Cardiac muscle cell (in vitro differentiated cells and primary cell): ENCODE data around the gene STS. TPM values are rescaled to one million over a fixed set of nuclear protein-coding genes. Genes with fewer than 3 reads are reported as not detected.

Experiments used
- DNase-seq, 2 donors: peaks; one replicate each; pipeline versions ENCODE4 v3.0.0 to v3.0.0-alpha.2; 2010 to 2017; ENCODE audit warnings: low read depth in 1 of 2, low spot score in 1 of 2
- H3K27ac ChIP-seq: fragments of 200-600 bp; sonication (generic); 2 replicates; pipeline ENCODE4 v1.5.1; 2016
- H3K27me3 ChIP-seq: fragments of 200-600 bp; sonication (generic); 2 replicates; pipeline ENCODE4 v1.6.0; 2016; ENCODE audit warnings: control low read depth
- H3K36me3 ChIP-seq: fragments of 200-600 bp; sonication (generic); 2 replicates; pipeline ENCODE4 v1.5.1; 2016; ENCODE audit warnings: control low read depth
- H3K4me1 ChIP-seq: fragments of 200-600 bp; sonication (generic); 2 replicates; pipeline ENCODE4 v1.8.1; 2017; ENCODE audit warnings: low read depth, mild to moderate bottlenecking, mixed run types
- H3K4me3 ChIP-seq: fragments of 200-600 bp; sonication (generic); 2 replicates; pipeline ENCODE4 v1.5.1; 2016; ENCODE audit warnings: mild to moderate bottlenecking
- H3K9me3 ChIP-seq: fragments of 200-600 bp; sonication (generic); 2 replicates; pipeline ENCODE4 v1.5.1; 2017; ENCODE audit warnings: low read depth, mild to moderate bottlenecking, control low read depth
- CTCF ChIP-seq: IDR thresholded peaks from 2 replicates; pipeline ENCODE4 v1.5.1; 2012; ENCODE audit warnings: low read depth, mild to moderate bottlenecking, low read length
- polyA plus RNA-seq: library from polyadenylated mRNA; unstranded; fragments of >200 nt; fragmentation: Nextera tagmentation; extraction: Ambion mirVana; gene quantifications from 2 replicates; pipeline ENCODE4 v1.2.1, GENCODE V29; 2016
- total RNA-seq: library from RNA; depleted of rRNA; stranded (reverse); fragments of >200 nt; gene quantifications from 2 replicates; pipeline ENCODE4 v1.2.3, GENCODE V29; 2016

The STS gene
- total and polyA plus RNA-seq, 2 experiments from 2014 or later = 1.9 to 4.9 TPM

DNA sequence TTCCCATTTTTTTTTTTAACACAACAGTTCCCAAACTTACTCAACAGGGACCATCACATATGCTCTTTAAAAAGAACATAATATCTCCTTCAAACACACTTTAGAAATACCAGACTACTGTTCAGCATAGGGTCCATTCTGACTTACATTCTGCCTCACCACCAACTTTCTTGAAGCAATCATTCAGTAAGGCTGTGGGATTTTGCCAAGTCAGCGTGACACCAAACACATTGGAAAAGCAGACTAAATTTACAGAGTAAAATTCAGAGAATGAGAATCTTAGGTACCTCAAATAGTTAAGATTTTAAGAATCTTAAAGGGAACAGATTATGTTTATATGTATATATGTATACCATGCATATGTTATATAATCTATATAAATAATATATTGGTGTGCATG is 7.7 kb downstream of the STS start:
- Histone ChIP-seq H3K27ac (no peak overlapping the region), H3K36me3 (no peaks in the 10 kb centered on the region), H3K4me1 (no peaks in the 10 kb centered on the region), H3K27me3 (peaks cover 8% of the 10 kb centered on the region), H3K4me3 (no peak overlapping the region), H3K9me3 (no peaks in the 10 kb centered on the region)
- TF ChIP-seq CTCF = no peak
- no peak for DNase-seq

DNA sequence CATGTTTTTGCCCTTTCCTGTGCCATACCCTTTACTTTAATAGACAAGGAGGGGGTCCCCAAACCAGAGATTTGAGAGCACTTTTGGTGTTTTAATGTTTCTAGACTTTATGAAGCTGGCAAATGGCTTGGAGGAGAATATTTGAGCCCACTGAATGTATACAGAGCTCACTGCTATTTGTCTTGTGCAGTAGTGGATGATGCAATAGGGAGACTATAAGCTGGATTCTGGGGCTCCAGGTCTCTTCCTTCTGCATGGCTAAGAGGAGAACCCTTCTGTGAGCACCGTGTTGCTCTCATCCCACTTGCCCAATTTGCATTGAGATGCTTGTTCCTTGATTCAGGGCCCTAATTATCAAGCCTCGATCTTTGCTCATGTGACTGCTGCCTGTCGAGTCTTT is 9.4 kb downstream of the STS start:
- DNase-seq = no peak
- no peak for TF ChIP-seq CTCF
- Histone ChIP-seq H3K4me3 (no peak overlapping the region), H3K36me3 (no peaks in the 10 kb centered on the region), H3K9me3 (no peaks in the 10 kb centered on the region), H3K4me1 (no peaks in the 10 kb centered on the region), H3K27ac (no peak overlapping the region), H3K27me3 (peaks cover 8% of the 10 kb centered on the region)

- Histone ChIP-seq H3K36me3 (no peaks in the 10 kb centered on the region), H3K4me1 (no peaks in the 10 kb centered on the region), H3K9me3 (no peaks in the 10 kb centered on the region), H3K27ac (no peak overlapping the region), H3K27me3 (no peaks in the 10 kb centered on the region), H3K4me3 (no peak overlapping the region)
- DNase-seq = no peak
- no peak for TF ChIP-seq CTCF
Measured at GRCh38 chrX:7158468-7158990, 11.0 kb downstream of the STS start.

DNA sequence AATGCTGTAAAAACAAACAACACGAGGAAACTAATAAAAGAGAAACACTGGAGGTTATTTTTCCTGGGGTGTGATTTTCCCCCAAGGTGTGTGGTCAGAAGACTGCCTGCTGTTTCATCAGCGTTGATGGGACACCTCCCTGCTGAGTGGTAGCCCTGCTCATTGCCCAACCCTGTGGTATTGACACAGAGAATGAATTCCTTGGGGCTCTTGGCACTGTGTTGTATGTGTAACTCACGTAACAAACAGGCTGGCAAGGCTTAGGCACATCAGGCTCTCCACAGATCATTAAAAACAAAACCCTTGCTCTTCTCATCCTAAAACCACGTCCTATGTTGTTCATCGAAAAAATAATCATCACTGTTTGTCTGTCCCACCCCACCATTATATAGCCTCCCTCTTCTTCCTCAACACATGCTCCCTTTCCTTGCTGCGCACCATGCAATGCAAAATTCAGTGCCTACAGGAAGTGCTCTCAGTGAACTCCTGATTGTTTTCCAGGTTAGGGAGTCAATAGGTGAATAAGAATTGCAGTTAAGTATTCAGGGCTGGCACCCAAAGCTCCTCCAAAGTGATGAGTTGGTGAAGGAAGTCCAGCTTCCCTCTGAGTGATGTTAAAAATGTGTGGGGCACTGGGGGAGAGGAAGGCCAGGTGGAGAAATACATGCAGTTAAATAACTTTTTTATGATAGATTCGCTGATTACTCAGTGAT is 11.8 kb downstream of the STS start:
- Histone ChIP-seq H3K27ac (no peak overlapping the region), H3K4me1 (no peaks in the 10 kb centered on the region), H3K36me3 (no peaks in the 10 kb centered on the region), H3K27me3 (no peaks in the 10 kb centered on the region), H3K4me3 (no peak overlapping the region), H3K9me3 (no peaks in the 10 kb centered on the region)
- peak in 1 of 2 donors; percentile 17 for DNase-seq
- TF ChIP-seq CTCF = no peak

DNA sequence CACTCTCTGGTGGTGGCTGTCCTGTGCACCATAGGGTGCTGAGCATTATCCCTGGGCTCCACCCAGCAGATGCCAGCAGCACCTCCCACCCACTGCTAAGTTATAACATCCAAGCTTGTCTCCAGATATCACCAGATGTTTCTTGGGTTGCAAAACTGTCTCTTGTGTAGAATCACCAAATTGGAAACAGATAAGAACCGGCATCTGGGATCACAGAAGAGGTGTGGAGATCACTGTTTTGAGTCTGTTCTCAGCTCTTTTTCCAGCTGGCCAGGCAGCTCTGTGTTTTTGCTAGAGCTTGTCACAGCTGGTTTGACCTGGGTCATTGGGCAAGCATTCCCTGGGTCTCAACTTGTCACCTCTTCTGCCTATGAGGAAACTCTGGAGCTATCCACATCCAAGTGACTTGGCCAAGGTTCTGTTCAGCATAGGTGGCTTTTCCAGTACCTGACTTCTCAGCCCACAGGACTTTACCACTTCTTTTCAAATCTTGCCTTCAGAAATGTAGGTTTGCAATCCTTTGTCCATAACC is 15.7 kb downstream of the STS start:
- Histone ChIP-seq H3K27ac (no peak overlapping the region), H3K4me3 (no peak overlapping the region), H3K4me1 (no peaks in the 10 kb centered on the region), H3K27me3 (no peaks in the 10 kb centered on the region), H3K36me3 (no peaks in the 10 kb centered on the region), H3K9me3 (no peaks in the 10 kb centered on the region)
- TF ChIP-seq CTCF = no peak
- DNase-seq = no peak
